NCI-H146 (cell line): Measurements from ENCODE around the gene BTBD19.
"Not testable (repeated sequence)": the region's sequence is repeated elsewhere in the genome, so short reads cannot be mapped to it uniquely, and the experiment has no call there.

Experiments
- DNase-seq: peaks from one replicate; lab custom pipeline; 2025; lab: John Stamatoyannopoulos, UW

Gene BTBD19

GRCh38 chr1:44828003-44828651 is 19.8 kb downstream of the BTBD19 start:
- DNase-seq, result no peak

GRCh38 chr1:44828841-44829440 is 20.6 kb downstream of the BTBD19 start:
- DNase-seq, result no peak

GRCh38 chr1:44829506-44830384 is 21.4 kb downstream of the BTBD19 start:
- DNase-seq, result no peak

GRCh38 chr1:44830900-44831304 is 22.6 kb downstream of the BTBD19 start:
- DNase-seq, result no peak

GRCh38 chr1:44831516-44831915 is 23.2 kb downstream of the BTBD19 start:
- no peak for DNase-seq

- no peak for DNase-seq
These were observed 23.9 kb downstream of the BTBD19 start for GRCh38 chr1:44832056-44832705.

- no peak for DNase-seq
These were observed 26.0 kb downstream of the BTBD19 start for GRCh38 chr1:44834328-44834727.

- peak; percentile 70 for DNase-seq
These were observed 27.7 kb downstream of the BTBD19 start for GRCh38 chr1:44835738-44836675.

GRCh38 chr1:44838294-44838693 is 30.0 kb downstream of the BTBD19 start:
- not testable (repeated sequence) for DNase-seq

- no peak for DNase-seq
These were observed 31.3 kb downstream of the BTBD19 start for GRCh38 chr1:44839576-44839975.

GRCh38 chr1:44842486-44842861 is 34.2 kb downstream of the BTBD19 start:
- DNase-seq, result peak; percentile 28

- peak; percentile 81 for DNase-seq
These were observed 34.7 kb downstream of the BTBD19 start, which contains the start of gene PTCH2 for GRCh38 chr1:44842862-44843655. Gene PTCH2, minus strand, starts transcription at chr1:44843253. Its CDS starts 321 bp downstream, at chr1:44842932.

- DNase-seq, result no peak
These were observed 38.7 kb downstream of the BTBD19 start for GRCh38 chr1:44846985-44847384.

- DNase-seq, result no peak
These were observed 39.5 kb downstream of the BTBD19 start for GRCh38 chr1:44847845-44848244.

- DNase-seq, result no peak
These were observed 40.3 kb downstream of the BTBD19 start for GRCh38 chr1:44848456-44849181.

GRCh38 chr1:44849575-44850132 is 41.3 kb downstream of the BTBD19 start:
- DNase-seq, result no peak

GRCh38 chr1:44851308-44851707 is 43.0 kb downstream of the BTBD19 start:
- no peak for DNase-seq

- DNase-seq, result no peak
These were observed 44.9 kb downstream of the BTBD19 start for GRCh38 chr1:44853201-44853600.

GRCh38 chr1:44854970-44855369 is 46.6 kb downstream of the BTBD19 start:
- DNase-seq, result no peak
